ENCODE measurements around the gene PTGFRN.

DNA sequence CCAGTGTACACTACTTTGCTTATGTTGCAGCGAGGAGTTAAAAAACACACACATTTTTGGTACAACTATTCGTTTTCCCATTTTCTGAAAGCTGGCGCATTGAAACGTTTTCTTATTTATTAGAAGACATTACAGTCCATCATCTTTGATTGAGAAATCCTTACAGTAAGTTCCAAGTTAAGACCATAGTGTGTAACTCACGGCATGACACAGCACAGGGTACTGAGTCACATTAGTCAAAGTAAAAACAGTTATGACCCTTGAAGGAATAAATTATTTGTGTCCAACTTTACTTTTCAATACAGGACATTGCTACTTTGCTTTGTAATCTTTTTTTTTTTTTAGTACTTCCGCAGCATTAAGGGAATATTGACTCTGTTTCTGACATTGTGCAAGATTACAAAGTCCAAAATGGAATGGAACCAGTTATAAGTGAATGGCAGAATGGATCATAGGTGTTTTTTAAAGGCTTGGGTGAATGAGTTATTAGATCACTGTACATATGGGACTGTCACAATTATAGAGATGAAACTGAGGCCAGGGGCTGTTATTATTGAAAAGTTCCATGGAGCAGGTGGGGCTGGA, 11.7 kb downstream of the PTGFRN start:
- TF ChIP-seq GATA2 (IDR thresholded peaks at IDR 0.05; ENCODE audit: low read depth, low read length): no peak
- no peak for TF ChIP-seq GATA3 (IDR thresholded peaks at IDR 0.05; ENCODE audit: low read depth, low read length)
